A549 (cell line): ENCODE results near the gene TMEM183A. TPM values are rescaled to one million over a fixed set of nuclear protein-coding genes. Genes with fewer than 3 reads are reported as not detected.

Source experiments
- ATAC-seq, 2 experiments: fragments of 200-7000 bp in 1 of 2; fragments of >200 bp in 1 of 2; cut with Nextera tagmentation in 1 of 2; cut with Tn5 transposase in 1 of 2; 3 replicates each; pipeline versions ENCODE4 v1.8.0 to v1.9.1; 2018 to 2020; ENCODE audit warnings: mild to moderate bottlenecking in 1 of 2, moderate library complexity in 1 of 2
- CTCF ChIA-PET: fragments of 300-600 bp; sonication (Branson Sonifier 250); formaldehyde crosslinking; extraction: SDS; loops from one replicate; lab custom pipeline; 2021; ENCODE audit warnings: antibody characterized with exemption, inconsistent platforms; lab: Yijun Ruan, JAX
- POLR2A ChIA-PET: fragments of 350-600 bp; formaldehyde crosslinking; extraction: SDS; loops from one replicate; lab custom pipeline; 2021; ENCODE audit warnings: antibody characterized with exemption, inconsistent platforms; lab: Yijun Ruan, JAX
- DNase-seq, 2 experiments: peaks; one replicate each; pipeline versions ENCODE4 v3.0.0 to v3.0.0-alpha.2; 2011 to 2016; ENCODE audit warnings: low read depth in 1 of 2, low spot score in 1 of 2
- FAIRE-seq: peaks from 2 replicates; lab custom pipeline; 2011; peaks lifted over from hg19 to GRCh38; lab: Jason Lieb, UNC
- H3K27ac ChIP-seq, 2 experiments: fragments of >200 bp; sonication (Bioruptor Twin); formaldehyde crosslinking; 3 replicates each; pipeline ENCODE4 v1.5.1; 2016 to 2017
- H3K4me1 ChIP-seq: fragments of >200 bp; sonication (Bioruptor Twin); formaldehyde crosslinking; 3 replicates; pipeline ENCODE4 v1.6.1; 2016
- H3K4me2 ChIP-seq: fragments of >200 bp; sonication (Bioruptor Twin); formaldehyde crosslinking; 3 replicates; pipeline ENCODE4 v1.6.1; 2016
- H3K4me3 ChIP-seq: fragments of >200 bp; sonication (Bioruptor Twin); formaldehyde crosslinking; 3 replicates; pipeline ENCODE4 v1.5.1; 2016
- H3K9me3 ChIP-seq: fragments of >200 bp; sonication (Bioruptor Twin); formaldehyde crosslinking; 3 replicates; pipeline ENCODE4 v1.6.1; 2016
- BCL3 ChIP-seq: fragments of >200 bp; sonication (Bioruptor Twin); formaldehyde crosslinking; IDR thresholded peaks from 3 replicates; pipeline ENCODE4 v1.6.1; 2016
- BHLHE40 ChIP-seq: IDR thresholded peaks from 2 replicates; pipeline ENCODE4 v1.6.1; 2012; ENCODE audit warnings: low read depth, low read length, inconsistent platforms
- CEBPB ChIP-seq, 2 experiments: fragments of >200 bp in 1 of 2; sonication (Bioruptor Twin) in 1 of 2; formaldehyde crosslinking in 1 of 2; IDR thresholded peaks; 2 replicates each; pipeline ENCODE4 v1.6.1; 2012 to 2016
- CHD4 ChIP-seq: fragments of 200-600 bp; sonication (generic); IDR thresholded peaks from 2 replicates; pipeline ENCODE4 v1.6.1; 2016; ENCODE audit warnings: antibody characterized with exemption, mild to moderate bottlenecking, borderline replicate concordance
- EHF ChIP-seq: fragments of 250-450 bp; sonication (Bioruptor Pico); IDR thresholded peaks from 2 replicates; pipeline ENCODE4 v1.5.0; 2020; ENCODE audit warnings: mild to moderate bottlenecking
- EHMT2 ChIP-seq: fragments of 200-600 bp; sonication (generic); IDR thresholded peaks from 2 replicates; pipeline ENCODE4 v1.6.1; 2016; ENCODE audit warnings: antibody characterized with exemption, low read depth, mild to moderate bottlenecking, moderate library complexity
- ELK1 ChIP-seq: fragments of 150-350 bp; IDR thresholded peaks from 2 replicates; pipeline ENCODE4 v1.6.1; 2014; ENCODE audit warnings: low read depth, mild to moderate bottlenecking, low read length
- EP300 ChIP-seq, 2 experiments: fragments of >200 bp; sonication (Bioruptor Twin); formaldehyde crosslinking; IDR thresholded peaks; 2 replicates in 1 of 2; 3 replicates in 1 of 2; pipeline ENCODE4 v1.6.1; 2016 to 2017
- ESRRA ChIP-seq: fragments of 150-350 bp; IDR thresholded peaks from 2 replicates; pipeline ENCODE4 v1.6.1; 2014; ENCODE audit warnings: mild to moderate bottlenecking, low read length, borderline replicate concordance
- FOSB ChIP-seq: fragments of 250-450 bp; sonication (Bioruptor Pico); IDR thresholded peaks from 2 replicates; pipeline ENCODE4 v1.5.0; 2020; ENCODE audit warnings: mild to moderate bottlenecking, moderate library complexity
- FOXS1 ChIP-seq: fragments of 250-450 bp; sonication (Bioruptor Pico); IDR thresholded peaks from 2 replicates; pipeline ENCODE4 v1.5.0; 2020; ENCODE audit warnings: mild to moderate bottlenecking, moderate library complexity
- HES2 ChIP-seq: fragments of >200 bp; sonication (Bioruptor Twin); formaldehyde crosslinking; IDR thresholded peaks from 2 replicates; pipeline ENCODE4 v1.6.1; 2016
- HOXA7 ChIP-seq: fragments of 250-450 bp; sonication (Bioruptor Pico); IDR thresholded peaks from 2 replicates; pipeline ENCODE4 v1.5.0; 2020; ENCODE audit warnings: mild to moderate bottlenecking, moderate library complexity
- HOXB13 ChIP-seq: fragments of 250-450 bp; sonication (Bioruptor Pico); IDR thresholded peaks from 2 replicates; pipeline ENCODE4 v1.5.0; 2020; ENCODE audit warnings: low read depth, mild to moderate bottlenecking, moderate library complexity
- JUN ChIP-seq, 2 experiments: fragments of >200 bp; sonication (Bioruptor Twin); formaldehyde crosslinking; IDR thresholded peaks; 2 replicates in 1 of 2; 3 replicates in 1 of 2; pipeline ENCODE4 v1.6.1; 2016 to 2017
- JUNB ChIP-seq: fragments of >200 bp; sonication (Bioruptor Twin); formaldehyde crosslinking; IDR thresholded peaks from 2 replicates; pipeline ENCODE4 v1.6.1; 2016
- KDM5A ChIP-seq: fragments of 200-600 bp; sonication (generic); IDR thresholded peaks from 2 replicates; pipeline ENCODE4 v1.6.1; 2016; ENCODE audit warnings: antibody characterized with exemption, mild to moderate bottlenecking
- MAX ChIP-seq: IDR thresholded peaks from 2 replicates; pipeline ENCODE4 v1.6.1; 2012
- MAZ ChIP-seq: fragments of 150-350 bp; IDR thresholded peaks from 2 replicates; pipeline ENCODE4 v1.6.1; 2014; ENCODE audit warnings: antibody characterized with exemption, low read depth, low read length, borderline replicate concordance
- MYC ChIP-seq: IDR thresholded peaks from 2 replicates; pipeline ENCODE4 v1.6.1; 2012; ENCODE audit warnings: mild to moderate bottlenecking, inconsistent platforms, low read length, improper control_type of control experiment, borderline replicate concordance
- PBX3 ChIP-seq: IDR thresholded peaks from 2 replicates; pipeline ENCODE4 v1.6.1; 2012
- PHF8 ChIP-seq: fragments of 200-600 bp; sonication (generic); IDR thresholded peaks from 2 replicates; pipeline ENCODE4 v1.6.1; 2016; ENCODE audit warnings: low read depth, mild to moderate bottlenecking, antibody characterized with exemption, moderate library complexity, borderline replicate concordance
- REST ChIP-seq: fragments of 200-600 bp; sonication (generic); IDR thresholded peaks from 2 replicates; pipeline ENCODE4 v1.6.1; 2016; ENCODE audit warnings: antibody characterized with exemption, mild to moderate bottlenecking, moderate library complexity
- RFX5 ChIP-seq: fragments of 450-650 bp; IDR thresholded peaks from 2 replicates; pipeline ENCODE4 v1.7.1; 2014; ENCODE audit warnings: antibody characterized with exemption, mild to moderate bottlenecking, moderate library complexity
- ZC3H11A ChIP-seq: fragments of 450-650 bp; IDR thresholded peaks from 2 replicates; pipeline ENCODE4 v1.6.1; 2014; ENCODE audit warnings: antibody characterized with exemption, mild to moderate bottlenecking
- ZFP36 ChIP-seq: fragments of 450-650 bp; IDR thresholded peaks from 2 replicates; pipeline ENCODE4 v1.6.1; 2014; ENCODE audit warnings: borderline replicate concordance; ENCODE audit not compliant: partially characterized antibody
- ZSCAN20 ChIP-seq: fragments of 250-450 bp; sonication (Bioruptor Pico); IDR thresholded peaks from 2 replicates; pipeline ENCODE4 v1.8.0; 2022; ENCODE audit warnings: mild to moderate bottlenecking, moderate library complexity
- WGBS: methylation state at CpG from one replicate; pipeline ENCODE4 v1.1.6; 2017; ENCODE audit errors: missing lambda C conversion rate; 5-methylcytosine and 5-hydroxymethylcytosine counted together
- polyA plus RNA-seq, 4 experiments: library from polyadenylated mRNA; depleted of rRNA in 3 of 4; stranded (reverse); fragments of >200 nt; fragmentation: RNase III in 1 of 4; extraction: RNeasy Plus Mini Kit Qiagen cat#74134 plus additional on column Dnase treatment in 1 of 4; gene quantifications; 2 replicates in 3 of 4; 3 replicates in 1 of 4; pipeline ENCODE4 v1.2.3, GENCODE V29; 2011 to 2017

The TMEM183A gene
- polyA plus RNA-seq, 2 of the 4 experiments (the other 2 are of a cell fraction): 48.4 to 114 TPM

GRCh38 chr1:203048555-203049051 is 41.4 kb downstream of the TMEM183A start:
- H3K4me3 ChIP-seq: no peak overlapping the region
- FAIRE-seq (no peak), ATAC-seq (peak; percentile 21 to 82; a peak in 3 of 6 replicates), DNase-seq (no peak)
- no peaks in the 10 kb centered on the region for H3K9me3 ChIP-seq
- H3K4me2 ChIP-seq: no peak overlapping the region
- POLR2A ChIA-PET: no interaction called here
- 87% methylated on average over 14 of the region's 23 CpGs for WGBS
- CTCF ChIA-PET: interaction anchor here (1.3 to 30.5 kb wide), 4 partner anchors 12 to 220 kb away, joined by 3 to 452 read pairs (median 169); no protein-coding TSS in a partner anchor
- peaks cover 6% of the 10 kb centered on the region; the same call in 2 of the 3 replicates for H3K4me1 ChIP-seq
- TF ChIP-seq JUN (IDR thresholded peaks at IDR 0.05): no peak
- TF ChIP-seq MAX: no peak
- TF ChIP-seq HOXB13 (CRISPR knock-in tag): no peak
- TF ChIP-seq HES2: no peak
- no peak for TF ChIP-seq BHLHE40
- no peak for TF ChIP-seq REST
- TF ChIP-seq FOSB: no peak
- TF ChIP-seq HOXA7 (CRISPR knock-in tag): no peak
- TF ChIP-seq KDM5A: no peak
- no peak for TF ChIP-seq ZC3H11A
- TF ChIP-seq CEBPB (IDR thresholded peaks at IDR 0.05): no peak
- TF ChIP-seq ELK1: no peak
- TF ChIP-seq EP300 (IDR thresholded peaks at IDR 0.05): no peak
- no peak for TF ChIP-seq FOXS1 (CRISPR knock-in tag)
- no peak for TF ChIP-seq EHMT2
- no peak for TF ChIP-seq ESRRA
- H3K27ac ChIP-seq: no peak overlapping the region

- Histone ChIP-seq H3K4me3 (no peak overlapping the region), H3K4me2 (no peak overlapping the region), H3K4me1 (peaks cover 6% of the 10 kb centered on the region; the same call in 2 of the 3 replicates), H3K9me3 (no peaks in the 10 kb centered on the region), H3K27ac (no peak overlapping the region)
- CTCF ChIA-PET: interaction anchor here (1.3 to 30.5 kb wide), 4 partner anchors 12 to 219 kb away, joined by 3 to 452 read pairs (median 169); no protein-coding TSS in a partner anchor
- DNase-seq (no peak), FAIRE-seq (no peak), ATAC-seq (no peak)
- 75% methylated on average over 4 of the region's 4 CpGs for WGBS
- POLR2A ChIA-PET: no interaction called here
- TF ChIP-seq MYC: no peak
- TF ChIP-seq RFX5: no peak
- TF ChIP-seq EHF (CRISPR knock-in tag): no peak
- no peak for TF ChIP-seq ZFP36
- no peak for TF ChIP-seq JUNB
- TF ChIP-seq ELK1: no peak
- no peak for TF ChIP-seq FOXS1 (CRISPR knock-in tag)
- no peak for TF ChIP-seq HOXB13 (CRISPR knock-in tag)
- TF ChIP-seq CHD4: no peak
- TF ChIP-seq HES2: no peak
- TF ChIP-seq PBX3: no peak
- TF ChIP-seq PHF8: no peak
- no peak for TF ChIP-seq KDM5A
- TF ChIP-seq MAZ: no peak
- TF ChIP-seq JUN (IDR thresholded peaks at IDR 0.05): no peak
- TF ChIP-seq BCL3: no peak
- TF ChIP-seq ZSCAN20 (CRISPR knock-in tag): no peak
Observed at GRCh38 chr1:203049077-203049476, 41.9 kb downstream of the TMEM183A start.
